HUES64 (cell line): Measurements from ENCODE around the gene ARMH4.

Experiments used
- H3K27ac ChIP-seq: 2 replicates; pipeline ENCODE4 v1.7.0; 2013; ENCODE audit warnings: low read depth, low read length, inconsistent platforms
- H3K27me3 ChIP-seq: 2 replicates; pipeline ENCODE4 v1.6.1; 2013; ENCODE audit warnings: mild to moderate bottlenecking, low read length; ENCODE audit not compliant: insufficient read depth
- H3K36me3 ChIP-seq: 2 replicates; pipeline ENCODE4 v1.6.1; 2013; ENCODE audit warnings: mild to moderate bottlenecking, low read length; ENCODE audit not compliant: insufficient read depth
- H3K4me1 ChIP-seq: 2 replicates; pipeline ENCODE4 v1.6.1; 2013; ENCODE audit warnings: mild to moderate bottlenecking, low read length, moderate library complexity; ENCODE audit not compliant: insufficient read depth
- H3K4me3 ChIP-seq: 2 replicates; pipeline ENCODE4 v1.5.1; 2013; ENCODE audit warnings: mild to moderate bottlenecking, low read length, moderate library complexity
- H3K9ac ChIP-seq: 2 replicates; pipeline ENCODE4 v1.6.1; 2013; ENCODE audit warnings: mild to moderate bottlenecking, low read depth, low read length
- H3K9me3 ChIP-seq: 2 replicates; pipeline ENCODE4 v1.6.1; 2013; ENCODE audit warnings: low read depth, low read length; ENCODE audit not compliant: insufficient read depth
- WGBS: fragments of 150-250, 120-280 bp; methylation state at CpG from one replicate; pipeline ENCODE4 v1.1.7; 2013; ENCODE audit warnings: missing lambda C conversion rate; 5-methylcytosine and 5-hydroxymethylcytosine counted together

ARMH4 gene

DNA sequence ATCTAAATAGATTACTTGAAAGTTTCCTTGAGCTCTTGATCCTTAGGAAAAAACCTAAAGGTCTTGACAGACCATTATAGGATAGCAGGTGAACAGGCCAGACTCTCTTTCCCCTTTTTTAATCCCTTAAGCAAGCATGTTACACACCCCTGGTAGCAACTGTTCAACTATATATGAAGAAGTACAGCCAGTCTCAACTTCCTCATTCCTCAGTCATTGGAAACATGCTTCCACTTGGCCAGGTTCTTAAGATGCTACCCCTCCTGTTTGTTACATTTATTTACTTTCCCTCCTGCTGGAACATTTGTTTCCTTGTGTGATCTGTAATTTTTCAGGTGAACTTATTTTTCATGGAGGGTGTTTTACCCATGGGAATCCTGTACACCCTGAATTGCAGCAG is 124.1 kb downstream of the ARMH4 start:
- Histone ChIP-seq H3K4me1 (no peaks in the 10 kb centered on the region), H3K9ac (no peak overlapping the region), H3K9me3 (no peaks in the 10 kb centered on the region), H3K4me3 (no peak overlapping the region), H3K27me3 (no peaks in the 10 kb centered on the region), H3K27ac (no peak overlapping the region), H3K36me3 (no peaks in the 10 kb centered on the region)

DNA sequence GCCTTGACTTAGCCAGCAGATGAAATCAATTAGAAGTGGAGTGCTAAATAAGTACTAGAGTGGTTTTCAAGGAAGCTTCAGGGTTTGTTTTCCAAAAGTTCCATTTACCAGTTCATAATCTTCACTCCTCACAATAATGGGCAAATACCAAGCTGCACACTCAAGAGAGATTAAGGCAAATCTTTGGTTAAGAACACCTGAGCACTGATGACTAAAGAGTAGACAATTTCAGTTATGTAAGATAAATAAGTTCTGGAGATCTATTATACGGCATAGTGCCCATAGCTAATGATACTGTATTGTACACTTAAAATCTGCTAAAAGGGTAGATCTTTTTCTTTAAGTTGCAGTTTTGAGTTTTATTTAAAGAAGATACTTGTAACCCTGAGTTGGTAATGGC is 125.0 kb downstream of the ARMH4 start:
- no peak overlapping the region for H3K27ac ChIP-seq
- no peaks in the 10 kb centered on the region for H3K4me1 ChIP-seq
- H3K36me3 ChIP-seq = no peaks in the 10 kb centered on the region
- H3K4me3 ChIP-seq = no peak overlapping the region
- H3K9me3 ChIP-seq = no peaks in the 10 kb centered on the region
- 100% methylated on average over 1 of the region's 1 CpG for WGBS
- H3K9ac ChIP-seq = no peak overlapping the region
- no peaks in the 10 kb centered on the region for H3K27me3 ChIP-seq

DNA sequence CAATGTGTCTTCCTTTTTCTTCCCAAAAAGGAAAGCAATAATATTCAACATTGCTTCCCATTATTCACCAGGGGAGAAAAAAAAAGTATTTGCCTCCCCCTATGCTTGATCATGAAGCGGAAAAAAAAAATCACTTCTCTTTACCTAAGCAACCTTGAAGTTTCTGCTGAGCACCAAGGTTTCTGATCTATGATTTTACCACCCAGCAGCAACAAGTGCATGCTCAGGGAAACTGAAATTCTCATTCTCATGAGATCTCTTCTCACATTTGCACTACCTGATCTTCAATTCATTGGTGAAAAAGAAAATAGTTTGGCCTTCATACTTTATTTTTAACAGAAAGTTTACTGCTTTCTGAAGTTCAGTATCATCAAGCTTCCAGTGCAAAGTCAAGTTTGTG is 125.8 kb downstream of the ARMH4 start:
- Histone ChIP-seq H3K36me3 (no peaks in the 10 kb centered on the region), H3K4me3 (no peak overlapping the region), H3K4me1 (no peaks in the 10 kb centered on the region), H3K27ac (no peak overlapping the region), H3K9ac (no peak overlapping the region), H3K27me3 (no peaks in the 10 kb centered on the region), H3K9me3 (no peaks in the 10 kb centered on the region)
- WGBS = 85% methylated on average over 1 of the region's 1 CpG

DNA sequence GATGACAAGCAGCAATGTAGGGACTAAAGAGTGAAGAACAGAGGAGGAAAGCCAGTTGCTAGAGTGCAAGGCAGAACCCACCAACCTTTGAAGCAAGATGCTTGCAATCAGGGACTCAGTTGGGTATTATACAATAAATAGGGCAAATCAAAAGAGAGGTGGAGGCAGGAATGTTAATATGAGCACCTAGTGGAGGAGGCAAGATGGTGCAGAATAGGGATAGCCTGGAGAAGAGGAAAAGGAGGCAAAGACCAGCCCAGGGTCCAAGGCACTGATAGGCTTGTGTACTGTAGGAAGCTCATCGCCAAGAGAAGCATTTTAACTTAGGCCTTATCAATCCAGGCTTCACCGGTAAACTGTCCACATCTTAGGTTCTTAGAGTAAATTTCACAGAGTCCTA is 137.2 kb downstream of the ARMH4 start:
- WGBS = 94% methylated on average over 2 of the region's 2 CpGs

DNA sequence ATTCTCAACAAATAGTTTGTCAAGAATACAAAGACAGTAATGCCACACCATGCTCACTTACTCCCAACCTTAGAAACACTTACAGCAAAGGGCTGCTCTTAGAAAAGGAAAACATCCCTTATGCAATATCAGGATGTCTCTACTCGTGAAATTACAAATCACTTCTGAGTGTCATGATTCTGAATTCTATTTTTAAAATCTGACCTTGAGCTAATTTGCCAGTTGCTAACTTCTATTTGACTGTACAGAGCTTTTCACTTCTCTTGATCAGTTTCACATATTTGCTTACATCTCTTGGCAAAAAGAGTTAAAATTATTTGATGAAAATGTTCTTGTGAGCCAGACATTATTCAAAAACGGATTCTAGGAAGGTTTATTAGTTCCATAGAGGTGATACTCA is 149.4 kb downstream of the ARMH4 start:
- Histone ChIP-seq H3K27ac (no peak overlapping the region), H3K9ac (no peak overlapping the region), H3K36me3 (no peaks in the 10 kb centered on the region), H3K9me3 (no peaks in the 10 kb centered on the region), H3K27me3 (no peaks in the 10 kb centered on the region), H3K4me3 (no peak overlapping the region), H3K4me1 (no peaks in the 10 kb centered on the region)
- 92% methylated on average over 2 of the region's 2 CpGs for WGBS

More for the DNA sequence above, 137.2 kb downstream of the ARMH4 start:
- H3K4me1 ChIP-seq = no peaks in the 10 kb centered on the region
- no peak overlapping the region for H3K4me3 ChIP-seq
- H3K36me3 ChIP-seq = no peaks in the 10 kb centered on the region
- H3K27me3 ChIP-seq = no peaks in the 10 kb centered on the region
- no peak overlapping the region for H3K27ac ChIP-seq
- H3K9ac ChIP-seq = no peak overlapping the region
- no peaks in the 10 kb centered on the region for H3K9me3 ChIP-seq

DNA sequence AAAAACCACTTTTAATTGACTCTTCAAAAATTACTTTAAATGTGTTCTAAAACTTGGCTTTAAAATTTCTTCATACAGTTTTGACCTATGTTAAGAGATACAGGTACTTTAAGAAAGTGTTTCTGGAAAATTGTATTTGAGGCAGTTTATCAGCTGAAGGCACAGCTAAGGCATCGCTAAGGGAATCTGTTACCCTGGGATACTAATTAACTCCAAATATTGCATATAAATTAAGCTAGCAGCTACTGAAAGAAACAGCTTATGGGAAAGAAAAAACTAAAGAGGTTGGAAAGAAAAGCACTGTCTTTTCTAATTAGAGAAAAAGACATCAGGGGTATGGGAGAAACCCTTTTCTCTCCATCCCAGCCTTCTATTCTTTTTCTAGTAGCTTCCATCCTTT is 152.0 kb downstream of the ARMH4 start:
- Histone ChIP-seq H3K4me1 (no peaks in the 10 kb centered on the region), H3K27me3 (no peaks in the 10 kb centered on the region), H3K27ac (no peak overlapping the region), H3K4me3 (no peak overlapping the region), H3K9ac (no peak overlapping the region), H3K36me3 (no peaks in the 10 kb centered on the region), H3K9me3 (no peaks in the 10 kb centered on the region)
- WGBS = no CpG with 5 or more reads among the region's 1 CpG

DNA sequence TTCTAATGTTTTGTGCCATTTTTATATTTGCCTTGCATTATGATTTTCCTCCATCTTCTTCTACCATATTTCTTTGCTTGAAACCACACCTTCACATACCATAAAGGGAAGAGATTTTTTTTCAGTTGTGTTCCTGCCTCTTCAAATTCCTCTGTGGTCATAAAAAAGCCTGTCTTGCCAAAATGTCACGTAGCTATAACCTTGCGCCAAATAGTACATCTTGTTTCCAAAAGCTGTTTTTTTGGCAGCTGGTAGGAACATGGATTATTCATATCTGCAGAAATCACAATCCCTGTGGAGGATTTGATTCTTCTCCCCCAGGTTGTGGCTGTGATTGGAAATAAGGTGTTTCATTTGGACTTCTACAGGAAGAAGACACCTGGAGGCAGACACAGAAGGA is 152.5 kb downstream of the ARMH4 start:
- no peaks in the 10 kb centered on the region for H3K9me3 ChIP-seq
- no peaks in the 10 kb centered on the region for H3K36me3 ChIP-seq
- H3K4me3 ChIP-seq = no peak overlapping the region
- no peak overlapping the region for H3K27ac ChIP-seq
- H3K4me1 ChIP-seq = no peaks in the 10 kb centered on the region
- 98% methylated on average over 2 of the region's 2 CpGs for WGBS
- no peaks in the 10 kb centered on the region for H3K27me3 ChIP-seq
- no peak overlapping the region for H3K9ac ChIP-seq

DNA sequence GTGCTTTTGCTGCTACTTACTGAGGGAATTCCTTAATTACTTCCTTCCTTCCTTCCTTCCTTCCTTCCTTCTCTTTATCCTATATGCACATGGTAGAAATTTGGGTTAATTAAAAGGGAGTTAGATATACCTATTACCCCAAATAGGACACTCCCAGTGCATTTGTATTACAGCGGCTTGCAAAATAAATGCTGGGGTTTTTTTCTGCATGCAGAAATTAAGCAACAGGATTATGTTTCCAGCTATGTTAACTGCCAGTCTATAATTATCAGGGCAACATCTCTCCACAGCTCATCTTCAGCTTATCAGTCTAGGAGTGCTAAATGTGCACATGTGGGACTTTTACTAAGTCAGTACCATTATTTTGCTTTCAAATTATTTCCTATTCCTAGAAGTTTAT is 153.2 kb downstream of the ARMH4 start:
- Histone ChIP-seq H3K9ac (no peak overlapping the region), H3K4me1 (no peaks in the 10 kb centered on the region), H3K27ac (no peak overlapping the region), H3K27me3 (no peaks in the 10 kb centered on the region), H3K9me3 (no peaks in the 10 kb centered on the region), H3K36me3 (no peaks in the 10 kb centered on the region), H3K4me3 (no peak overlapping the region)
- WGBS = 67% methylated on average over 1 of the region's 1 CpG

DNA sequence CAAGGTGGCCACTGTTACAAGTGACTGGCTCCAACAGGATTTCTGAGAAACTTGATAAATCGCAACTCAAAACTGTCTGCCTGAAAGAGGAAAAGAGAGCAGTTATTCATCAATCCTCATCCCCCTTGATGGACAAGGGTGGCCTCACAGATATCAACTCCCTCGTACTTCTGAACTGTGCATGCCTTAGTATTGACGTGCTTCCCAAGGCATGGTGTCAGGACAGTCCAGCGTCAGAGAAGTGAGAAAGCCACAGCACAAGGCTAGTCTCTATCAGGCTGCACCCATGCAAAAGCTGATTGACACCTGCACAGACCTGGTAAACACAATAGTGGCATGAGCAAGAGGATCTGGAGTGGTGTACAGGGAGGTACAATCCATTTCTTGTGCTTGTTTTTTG is 160.7 kb downstream of the ARMH4 start:
- Histone ChIP-seq H3K4me1 (peaks cover 4% of the 10 kb centered on the region; the same call in 1 of the 2 replicates), H3K9me3 (no peaks in the 10 kb centered on the region), H3K36me3 (no peaks in the 10 kb centered on the region), H3K9ac (no peak overlapping the region), H3K4me3 (no peak overlapping the region), H3K27ac (no peak overlapping the region), H3K27me3 (no peaks in the 10 kb centered on the region)
- 94% methylated on average over 4 of the region's 4 CpGs for WGBS

DNA sequence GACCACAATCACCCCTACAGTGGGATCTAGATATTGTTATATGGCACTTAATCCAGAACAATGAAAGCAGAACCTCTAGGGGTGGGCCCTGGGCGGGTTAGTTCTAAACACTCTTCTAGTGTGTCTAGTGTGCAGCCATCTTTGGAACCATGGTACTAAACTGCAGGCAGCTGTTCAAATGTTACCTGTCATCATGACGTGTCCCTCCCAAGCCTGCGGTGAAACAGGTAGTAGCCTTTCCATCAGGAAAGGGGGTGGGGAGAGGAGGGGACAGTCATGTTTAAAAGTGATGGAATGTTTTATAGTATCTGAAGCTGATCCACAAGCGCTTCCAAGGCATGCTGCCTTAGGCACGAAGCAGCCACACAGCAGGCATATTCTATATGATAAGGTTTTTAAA is 163.6 kb downstream of the ARMH4 start:
- Histone ChIP-seq H3K27me3 (no peaks in the 10 kb centered on the region), H3K9me3 (no peaks in the 10 kb centered on the region), H3K9ac (no peak overlapping the region), H3K27ac (no peak overlapping the region), H3K4me1 (peaks cover 4% of the 10 kb centered on the region; the same call in 1 of the 2 replicates), H3K4me3 (no peak overlapping the region), H3K36me3 (no peaks in the 10 kb centered on the region)
- WGBS = 92% methylated on average over 5 of the region's 5 CpGs

DNA sequence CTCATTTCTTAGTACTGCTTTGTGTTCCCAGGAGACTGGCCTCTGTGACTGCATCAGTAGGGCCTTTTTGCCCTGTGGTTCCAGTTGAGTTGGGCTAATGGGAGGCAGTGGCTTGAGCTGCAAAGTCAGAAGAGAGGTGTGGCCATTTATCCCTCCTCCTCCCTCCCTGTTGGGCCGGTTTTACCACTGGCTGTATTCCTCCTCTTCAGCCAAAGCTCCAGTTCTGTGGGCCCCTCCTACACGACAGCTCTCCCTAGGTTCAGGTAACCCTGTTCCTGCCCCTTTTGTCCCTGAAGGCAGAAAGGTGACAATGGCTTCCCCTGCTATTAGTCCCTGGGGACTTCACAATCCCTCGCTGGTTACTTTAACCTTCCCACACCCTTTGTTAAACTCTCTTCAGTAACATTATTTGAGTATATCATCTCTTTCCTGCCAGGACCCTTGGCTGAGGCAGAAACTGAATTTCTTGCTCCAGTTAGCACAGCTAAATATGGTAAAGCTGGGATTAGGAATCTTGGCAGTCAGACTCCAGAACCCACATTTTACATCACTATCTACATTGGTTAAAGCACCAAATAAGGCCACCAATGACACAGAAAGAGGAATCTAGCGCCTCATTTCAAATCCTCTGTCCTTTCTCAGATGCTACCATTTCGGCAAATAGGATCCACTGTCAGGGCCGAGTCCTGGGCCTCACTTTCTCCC is 164.3 kb downstream of the ARMH4 start:
- Histone ChIP-seq H3K36me3 (no peaks in the 10 kb centered on the region), H3K27me3 (no peaks in the 10 kb centered on the region), H3K9me3 (no peaks in the 10 kb centered on the region), H3K4me3 (no peak overlapping the region), H3K27ac (no peak overlapping the region), H3K4me1 (peaks cover 9% of the 10 kb centered on the region; the same call in 1 of the 2 replicates), H3K9ac (no peak overlapping the region)
- WGBS = 81% methylated on average over 6 of the region's 6 CpGs

DNA sequence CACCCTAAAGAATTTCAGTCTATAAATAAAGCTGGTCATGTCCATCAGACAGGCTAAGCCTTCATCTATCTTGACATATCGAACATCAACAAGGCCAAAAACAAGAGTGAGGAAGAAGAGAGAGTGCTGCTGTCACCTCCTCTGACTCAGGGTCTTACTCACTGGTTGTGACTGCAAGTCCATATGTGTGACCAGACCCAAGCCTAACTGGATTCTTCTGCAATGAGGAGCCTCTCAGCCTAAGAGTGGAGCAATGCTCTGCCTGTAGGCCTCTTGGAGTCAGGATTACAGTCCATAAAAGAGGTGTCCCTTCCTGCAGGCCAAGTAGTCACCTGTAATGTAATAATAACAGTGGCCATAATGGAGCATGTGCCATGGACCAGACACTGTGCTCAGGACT is 165.0 kb downstream of the ARMH4 start:
- H3K4me3 ChIP-seq = no peak overlapping the region
- H3K27ac ChIP-seq = no peak overlapping the region
- H3K9ac ChIP-seq = no peak overlapping the region
- H3K27me3 ChIP-seq = no peaks in the 10 kb centered on the region
- H3K4me1 ChIP-seq = peaks cover 9% of the 10 kb centered on the region; the same call in 1 of the 2 replicates
- H3K9me3 ChIP-seq = no peaks in the 10 kb centered on the region
- 100% methylated on average over 1 of the region's 1 CpG for WGBS
- no peaks in the 10 kb centered on the region for H3K36me3 ChIP-seq
